NCI-H2171 (cell line): ENCODE results near the gene LDB3.

Experiments used
- DNase-seq: peaks from one replicate; lab custom pipeline; 2025; lab: John Stamatoyannopoulos, UW

The LDB3 gene

GRCh38 chr10:86651631-86652331, 16.5 kb upstream of the LDB3 start:
- DNase-seq = no peak

- DNase-seq = no peak
These were observed 15.7 kb upstream of the LDB3 start for GRCh38 chr10:86652361-86653202.

- no peak for DNase-seq
These were observed 14.9 kb upstream of the LDB3 start for GRCh38 chr10:86653379-86653778.

- no peak for DNase-seq
These were observed 14.3 kb upstream of the LDB3 start for GRCh38 chr10:86653987-86654386.

GRCh38 chr10:86654411-86655172, 13.7 kb upstream of the LDB3 start, which contains the start of gene OPN4:
TSS of gene OPN4 (plus strand) at chr10:86654547. CDS start at chr10:86654784, 237 bp downstream.
- no peak for DNase-seq

- DNase-seq = no peak
These were observed 13.2 kb upstream of the LDB3 start for GRCh38 chr10:86655173-86655540.

- DNase-seq = no peak
These were observed 12.7 kb upstream of the LDB3 start for GRCh38 chr10:86655596-86655995.

GRCh38 chr10:86657011-86657395, 11.3 kb upstream of the LDB3 start:
- no peak for DNase-seq

- no peak for DNase-seq
These were observed 10.8 kb upstream of the LDB3 start for GRCh38 chr10:86657396-86658011.

- DNase-seq = no peak
These were observed 10.0 kb upstream of the LDB3 start for GRCh38 chr10:86658261-86658741.

- no peak for DNase-seq
These were observed 9.6 kb upstream of the LDB3 start for GRCh38 chr10:86658751-86659150.

- no peak for DNase-seq
These were observed 9.1 kb upstream of the LDB3 start for GRCh38 chr10:86659161-86659691.

GRCh38 chr10:86659721-86660453, 8.4 kb upstream of the LDB3 start:
- no peak for DNase-seq

- DNase-seq = no peak
These were observed 6.9 kb upstream of the LDB3 start for GRCh38 chr10:86661161-86662025.

GRCh38 chr10:86662186-86663045, 5.9 kb upstream of the LDB3 start:
- DNase-seq = no peak

GRCh38 chr10:86663046-86663345, 5.3 kb upstream of the LDB3 start:
- no peak for DNase-seq

GRCh38 chr10:86663576-86664339, 4.6 kb upstream of the LDB3 start:
- no peak for DNase-seq
